OCI-LY7 (cell line): ENCODE data around the gene CDKL1.

Experiments used
- CTCF ChIP-seq: fragments of 200-600 bp; sonication (generic); conservative IDR thresholded peaks from 2 replicates; pipeline ENCODE4 v1.5.1; 2014; ENCODE audit warnings: mild to moderate bottlenecking, antibody characterized with exemption, low read length, moderate library complexity, mixed read lengths
- EZH2phosphoT487 ChIP-seq: fragments of 200-600 bp; sonication (generic); IDR thresholded peaks from 2 replicates; pipeline ENCODE4 v1.6.1; 2018; ENCODE audit warnings: low read depth, borderline replicate concordance, mild to moderate bottlenecking, mixed run types, antibody characterized with exemption, low read length, moderate library complexity, mixed read lengths

- TF ChIP-seq CTCF = no peak
- no peak for TF ChIP-seq EZH2phosphoT487
Observed at GRCh38 chr14:50319293-50319692, 77.4 kb downstream of the CDKL1 start.
